Measurements from ENCODE around the gene CR1L.
"Not testable (repeated sequence)": the region's sequence is repeated elsewhere in the genome, so short reads cannot be mapped to it uniquely, and the experiment has no call there.

Gene CR1L

GRCh38 chr1:207645635-207646081, 725 bp downstream of the CR1L start:
- in situ Hi-C loops (cut with HindIII; ENCODE audit: low sequenced_read_pairs) = no loop called here

- in situ Hi-C loops (cut with HindIII; ENCODE audit: low sequenced_read_pairs) = no loop called here
Measured at GRCh38 chr1:207646171-207646570, 1.2 kb downstream of the CR1L start.

- in situ Hi-C loops (cut with HindIII; ENCODE audit: low sequenced_read_pairs) = no loop called here
Measured at GRCh38 chr1:207646944-207647579, 2.1 kb downstream of the CR1L start.

- in situ Hi-C loops (cut with HindIII; ENCODE audit: low sequenced_read_pairs) = no loop called here
Measured at GRCh38 chr1:207647671-207648333, 2.9 kb downstream of the CR1L start.

GRCh38 chr1:207648334-207649209, 3.6 kb downstream of the CR1L start:
- in situ Hi-C loops (cut with HindIII; ENCODE audit: low sequenced_read_pairs) = no loop called here

GRCh38 chr1:207649210-207649753, 4.3 kb downstream of the CR1L start:
- in situ Hi-C loops (cut with HindIII; ENCODE audit: low sequenced_read_pairs) = no loop called here

GRCh38 chr1:207649865-207650580, 5.1 kb downstream of the CR1L start:
- in situ Hi-C loops (cut with HindIII; ENCODE audit: low sequenced_read_pairs) = no loop called here

GRCh38 chr1:207651583-207651982, 6.7 kb downstream of the CR1L start:
- in situ Hi-C loops (cut with HindIII; ENCODE audit: low sequenced_read_pairs) = no loop called here

GRCh38 chr1:207654320-207654719, 9.4 kb downstream of the CR1L start:
- in situ Hi-C loops (cut with HindIII; ENCODE audit: low sequenced_read_pairs) = no loop called here

GRCh38 chr1:207658408-207658807, 13.5 kb downstream of the CR1L start:
- in situ Hi-C loops (cut with HindIII; ENCODE audit: low sequenced_read_pairs) = no loop called here

- in situ Hi-C loops (cut with HindIII; ENCODE audit: low sequenced_read_pairs) = no loop called here
Measured at GRCh38 chr1:207658904-207659485, 14.1 kb downstream of the CR1L start.

- in situ Hi-C loops (cut with HindIII; ENCODE audit: low sequenced_read_pairs) = no loop called here
Measured at GRCh38 chr1:207659545-207660153, 14.7 kb downstream of the CR1L start.

- in situ Hi-C loops (cut with HindIII; ENCODE audit: low sequenced_read_pairs) = not testable (repeated sequence)
Measured at GRCh38 chr1:207661420-207661819, 16.5 kb downstream of the CR1L start.

GRCh38 chr1:207666342-207666741, 21.4 kb downstream of the CR1L start:
- in situ Hi-C loops (cut with HindIII; ENCODE audit: low sequenced_read_pairs) = no loop called here

GRCh38 chr1:207669528-207670009, 24.6 kb downstream of the CR1L start:
- in situ Hi-C loops (cut with HindIII; ENCODE audit: low sequenced_read_pairs) = no loop called here

GRCh38 chr1:207670192-207670591, 25.3 kb downstream of the CR1L start:
- in situ Hi-C loops (cut with HindIII; ENCODE audit: low sequenced_read_pairs) = no loop called here

GRCh38 chr1:207670997-207671396, 26.1 kb downstream of the CR1L start:
- in situ Hi-C loops (cut with HindIII; ENCODE audit: low sequenced_read_pairs) = no loop called here

- in situ Hi-C loops (cut with HindIII; ENCODE audit: low sequenced_read_pairs) = no loop called here
Measured at GRCh38 chr1:207672522-207673130, 27.7 kb downstream of the CR1L start.

- in situ Hi-C loops (cut with HindIII; ENCODE audit: low sequenced_read_pairs) = no loop called here
Measured at GRCh38 chr1:207673399-207673798, 28.5 kb downstream of the CR1L start.
